HFFc6 (cell line): ENCODE measurements around the gene ZBTB44. TPM values are rescaled to one million over a fixed set of nuclear protein-coding genes. Genes with fewer than 3 reads are reported as not detected.
"Not testable (repeated sequence)": the region's sequence is repeated elsewhere in the genome, so short reads cannot be mapped to it uniquely, and the experiment has no call there.

Source experiments
- DNase-seq: peaks from one replicate; pipeline ENCODE4 v3.0.0-alpha.2; 2018
- H3K27ac Mint-ChIP-seq: 2 replicates; pipeline ENCODE4 v1.8.0; 2020; ENCODE audit warnings: mild to moderate bottlenecking, mixed read lengths
- H3K27me3 Mint-ChIP-seq: 2 replicates; pipeline ENCODE4 v1.8.0; 2021; ENCODE audit warnings: mild to moderate bottlenecking, moderate library complexity, mixed read lengths; ENCODE audit not compliant: insufficient read depth
- H3K36me3 Mint-ChIP-seq: 2 replicates; pipeline ENCODE4 v1.8.0; 2021; ENCODE audit warnings: low read depth, mixed read lengths
- H3K4me1 Mint-ChIP-seq: 2 replicates; pipeline ENCODE4 v1.8.0; 2020; ENCODE audit warnings: low read depth, mixed read lengths
- H3K4me3 Mint-ChIP-seq: 2 replicates; pipeline ENCODE4 v1.8.0; 2020; ENCODE audit warnings: mild to moderate bottlenecking, moderate library complexity, mixed read lengths
- H3K9me3 Mint-ChIP-seq: 2 replicates; pipeline ENCODE4 v1.8.0; 2020; ENCODE audit warnings: mild to moderate bottlenecking, mixed read lengths
- CTCF ChIP-seq: fragments of 200-600 bp; sonication (generic); IDR thresholded peaks from 2 replicates; pipeline ENCODE4 v1.5.0; 2021; ENCODE audit warnings: antibody characterized with exemption, mild to moderate bottlenecking
- total RNA-seq, 6 experiments: library from RNA; stranded (reverse); fragmentation: NEBNext Ultra II Directional; extraction: Animal tissue kit (Norgen Biotek cat#: 25700); gene quantifications; 2 replicates in 1 of 6; 3 replicates in 5 of 6; pipeline ENCODE4 v1.2.3, GENCODE V29; 2021

Gene ZBTB44
- total RNA-seq, 6 experiments from 2014 or later, result 9.4 to 16.5 (median 12.4) TPM

- no peak for DNase-seq
- H3K9me3 Mint-ChIP-seq, result peaks cover 8% of the 10 kb centered on the region
- H3K36me3 Mint-ChIP-seq, result no peaks in the 10 kb centered on the region
- no peak for TF ChIP-seq CTCF
- no peaks in the 10 kb centered on the region for H3K4me1 Mint-ChIP-seq
- no peak overlapping the region for H3K4me3 Mint-ChIP-seq
- H3K27ac Mint-ChIP-seq, result no peak overlapping the region
- peaks cover 24% of the 10 kb centered on the region for H3K27me3 Mint-ChIP-seq
These were observed 117.2 kb downstream of the ZBTB44 start for GRCh38 chr11:130197386-130198035.

GRCh38 chr11:130194241-130195023 lies 120.3 kb downstream of the ZBTB44 start:
- TF ChIP-seq CTCF, result no peak
- H3K9me3 Mint-ChIP-seq, result no peaks in the 10 kb centered on the region
- peaks cover 18% of the 10 kb centered on the region for H3K27me3 Mint-ChIP-seq
- H3K4me3 Mint-ChIP-seq, result no peak overlapping the region
- H3K27ac Mint-ChIP-seq, result no peak overlapping the region
- H3K36me3 Mint-ChIP-seq, result no peaks in the 10 kb centered on the region
- DNase-seq, result no peak
- H3K4me1 Mint-ChIP-seq, result no peaks in the 10 kb centered on the region

DNA sequence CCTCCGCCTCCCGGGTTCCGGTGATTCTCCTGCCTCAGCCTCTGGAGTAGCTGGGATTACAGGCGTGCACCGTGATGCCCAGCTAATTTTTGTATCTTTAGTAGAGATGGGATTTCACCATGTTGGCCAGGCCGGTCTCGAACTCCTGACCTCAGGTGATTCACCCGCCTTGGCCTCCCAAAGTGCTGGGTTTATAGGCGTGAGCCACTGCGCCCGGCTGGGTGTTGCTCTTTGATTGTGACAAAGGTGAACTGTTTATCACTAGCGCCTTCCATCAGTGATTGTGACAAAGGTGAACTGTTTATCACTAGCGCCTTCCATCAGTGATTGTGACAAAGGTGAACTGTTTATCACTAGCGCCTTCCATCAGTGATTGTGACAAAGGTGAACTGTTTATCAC lies 121.2 kb downstream of the ZBTB44 start:
- H3K4me1 Mint-ChIP-seq, DNase-seq, H3K4me3 Mint-ChIP-seq, H3K27ac Mint-ChIP-seq, H3K36me3 Mint-ChIP-seq, H3K9me3 Mint-ChIP-seq: not testable (repeated sequence)
- H3K27me3 Mint-ChIP-seq, result peaks cover 15% of the 10 kb centered on the region

DNA sequence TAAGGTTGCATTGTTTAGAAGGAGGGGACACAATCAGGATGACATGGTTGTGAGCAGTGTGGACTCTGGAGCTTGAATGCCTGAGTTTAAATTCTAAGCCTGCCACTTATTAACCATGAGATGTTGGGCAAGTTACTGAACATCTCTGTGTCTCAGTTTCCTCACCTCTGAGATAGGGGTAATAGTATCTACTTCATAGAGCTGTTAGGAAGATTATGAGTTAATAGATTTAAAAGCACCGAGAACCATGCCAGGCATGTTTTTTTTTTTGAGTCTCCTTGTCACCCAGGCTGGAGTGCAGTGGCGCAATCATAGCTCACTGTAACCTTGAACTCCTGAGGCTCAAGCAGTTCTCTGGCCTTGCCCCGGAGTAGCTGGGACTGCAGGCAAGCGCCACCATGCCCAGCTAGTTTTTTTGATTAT lies 121.9 kb downstream of the ZBTB44 start:
- no peaks in the 10 kb centered on the region for H3K36me3 Mint-ChIP-seq
- H3K4me3 Mint-ChIP-seq, result no peak overlapping the region
- H3K27me3 Mint-ChIP-seq, result peaks cover 13% of the 10 kb centered on the region
- no peak overlapping the region for H3K27ac Mint-ChIP-seq
- TF ChIP-seq CTCF, result no peak
- no peak for DNase-seq
- no peaks in the 10 kb centered on the region for H3K9me3 Mint-ChIP-seq
- H3K4me1 Mint-ChIP-seq, result no peaks in the 10 kb centered on the region

- Mint-ChIP-seq H3K4me1 (no peaks in the 10 kb centered on the region), H3K27me3 (peaks cover 18% of the 10 kb centered on the region), H3K36me3 (no peaks in the 10 kb centered on the region), H3K4me3 (no peak overlapping the region), H3K9me3 (no peaks in the 10 kb centered on the region), H3K27ac (no peak overlapping the region)
- no peak for TF ChIP-seq CTCF
- no peak for DNase-seq
These were observed 122.8 kb downstream of the ZBTB44 start for GRCh38 chr11:130191896-130192295.

DNA sequence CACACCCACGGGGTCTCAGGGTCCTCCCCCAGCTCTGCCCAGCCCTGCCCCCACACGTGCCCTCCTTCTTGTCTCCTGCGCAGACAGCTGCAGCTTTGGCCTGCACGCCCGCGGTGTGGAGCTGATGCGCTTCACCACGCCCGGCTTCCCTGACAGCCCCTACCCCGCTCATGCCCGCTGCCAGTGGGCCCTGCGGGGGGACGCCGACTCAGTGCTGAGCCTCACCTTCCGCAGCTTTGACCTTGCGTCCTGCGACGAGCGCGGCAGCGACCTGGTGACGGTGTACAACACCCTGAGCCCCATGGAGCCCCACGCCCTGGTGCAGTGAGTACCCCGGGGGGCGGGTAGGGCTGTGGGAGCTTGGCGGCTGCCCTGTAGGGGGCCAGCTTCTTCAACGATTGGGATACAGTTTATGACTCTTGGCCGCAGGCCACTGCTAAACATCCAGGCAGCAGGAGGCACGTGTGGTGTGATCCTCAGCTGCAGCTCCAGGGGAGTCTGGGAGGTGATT lies 124.3 kb downstream of the ZBTB44 start:
- TF ChIP-seq CTCF, result no peak
- Mint-ChIP-seq H3K9me3 (no peaks in the 10 kb centered on the region), H3K36me3 (no peaks in the 10 kb centered on the region), H3K27me3 (peaks cover 20% of the 10 kb centered on the region), H3K27ac (no peak overlapping the region), H3K4me3 (no peak overlapping the region), H3K4me1 (no peaks in the 10 kb centered on the region)
- DNase-seq, result no peak
